GM19467 (cell line): Measurements from ENCODE around the gene TTC8.
"Not testable (repeated sequence)": the region's sequence is repeated elsewhere in the genome, so short reads cannot be mapped to it uniquely, and the experiment has no call there.

Source experiments
- ATAC-seq: cut with Tn5 transposase; IDR thresholded peaks from one replicate; pipeline ENCODE4 v1.9.1; 2021; ENCODE audit warnings: mild to moderate bottlenecking, moderate library complexity; ENCODE audit not compliant: unreplicated experiment

TTC8 gene

GRCh38 chr14:88824314-88825077 is at the start of gene TTC8:
Gene TTC8, plus strand, starts transcription at chr14:88824651. Its CDS starts 57 bp downstream, at chr14:88824708.
- peak; percentile 98 for ATAC-seq

- no peak for ATAC-seq
Measured at GRCh38 chr14:88775532-88775931, 48.9 kb upstream of the TTC8 start.

GRCh38 chr14:88785911-88786310 is 38.5 kb upstream of the TTC8 start:
- no peak for ATAC-seq

GRCh38 chr14:88786715-88787114 is 37.7 kb upstream of the TTC8 start:
- ATAC-seq: no peak

- ATAC-seq: not testable (repeated sequence)
Measured at GRCh38 chr14:88789573-88789972, 34.9 kb upstream of the TTC8 start.

GRCh38 chr14:88790501-88791251 is 33.8 kb upstream of the TTC8 start:
- ATAC-seq: no peak

- no peak for ATAC-seq
Measured at GRCh38 chr14:88791252-88791621, 33.2 kb upstream of the TTC8 start.

- no peak for ATAC-seq
Measured at GRCh38 chr14:88791629-88792472, 32.6 kb upstream of the TTC8 start.

- ATAC-seq: peak; percentile 94
Measured at GRCh38 chr14:88792473-88793258, 31.8 kb upstream of the TTC8 start, which contains the start of gene EML5. Gene EML5, minus strand, starts transcription at chr14:88792953. Its CDS starts 450 bp downstream, at chr14:88792503.

GRCh38 chr14:88793259-88793625 is 31.2 kb upstream of the TTC8 start:
- ATAC-seq: no peak

GRCh38 chr14:88798156-88798555 is 26.3 kb upstream of the TTC8 start:
- ATAC-seq: no peak

GRCh38 chr14:88799522-88799921 is 24.9 kb upstream of the TTC8 start:
- ATAC-seq: no peak

GRCh38 chr14:88802596-88802995 is 21.9 kb upstream of the TTC8 start:
- ATAC-seq: no peak

GRCh38 chr14:88804035-88804434 is 20.4 kb upstream of the TTC8 start:
- ATAC-seq: no peak

GRCh38 chr14:88804477-88804876 is 20.0 kb upstream of the TTC8 start:
- no peak for ATAC-seq

- ATAC-seq: no peak
Measured at GRCh38 chr14:88808359-88808758, 16.1 kb upstream of the TTC8 start.

GRCh38 chr14:88815980-88816379 is 8.5 kb upstream of the TTC8 start:
- ATAC-seq: no peak

GRCh38 chr14:88818018-88818417 is 6.4 kb upstream of the TTC8 start:
- ATAC-seq: no peak

GRCh38 chr14:88819674-88820073 is 4.8 kb upstream of the TTC8 start:
- not testable (repeated sequence) for ATAC-seq

GRCh38 chr14:88821378-88821777 is 3.1 kb upstream of the TTC8 start:
- ATAC-seq: no peak

- ATAC-seq: no peak
Measured at GRCh38 chr14:88821888-88822287, 2.6 kb upstream of the TTC8 start.
